A549 treated with Mapracorat at 1 μM for 4 hours (cell line): Measurements from ENCODE around the gene DHRS7. TPM values are rescaled to one million over a fixed set of nuclear protein-coding genes. Genes with fewer than 3 reads are reported as not detected.

Experiments used
- total RNA-seq: library from RNA; stranded (reverse); fragments of 200-300 nt; extraction: Qiagen RNA extraction; gene quantifications from 5 replicates; pipeline ENCODE4 v1.2.3, GENCODE V29; 2022

The DHRS7 gene, protein sequence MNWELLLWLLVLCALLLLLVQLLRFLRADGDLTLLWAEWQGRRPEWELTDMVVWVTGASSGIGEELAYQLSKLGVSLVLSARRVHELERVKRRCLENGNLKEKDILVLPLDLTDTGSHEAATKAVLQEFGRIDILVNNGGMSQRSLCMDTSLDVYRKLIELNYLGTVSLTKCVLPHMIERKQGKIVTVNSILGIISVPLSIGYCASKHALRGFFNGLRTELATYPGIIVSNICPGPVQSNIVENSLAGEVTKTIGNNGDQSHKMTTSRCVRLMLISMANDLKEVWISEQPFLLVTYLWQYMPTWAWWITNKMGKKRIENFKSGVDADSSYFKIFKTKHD
- total RNA-seq: 76.6 to 89.0 TPM (median 79.1 TPM) in 5 replicates

DNA sequence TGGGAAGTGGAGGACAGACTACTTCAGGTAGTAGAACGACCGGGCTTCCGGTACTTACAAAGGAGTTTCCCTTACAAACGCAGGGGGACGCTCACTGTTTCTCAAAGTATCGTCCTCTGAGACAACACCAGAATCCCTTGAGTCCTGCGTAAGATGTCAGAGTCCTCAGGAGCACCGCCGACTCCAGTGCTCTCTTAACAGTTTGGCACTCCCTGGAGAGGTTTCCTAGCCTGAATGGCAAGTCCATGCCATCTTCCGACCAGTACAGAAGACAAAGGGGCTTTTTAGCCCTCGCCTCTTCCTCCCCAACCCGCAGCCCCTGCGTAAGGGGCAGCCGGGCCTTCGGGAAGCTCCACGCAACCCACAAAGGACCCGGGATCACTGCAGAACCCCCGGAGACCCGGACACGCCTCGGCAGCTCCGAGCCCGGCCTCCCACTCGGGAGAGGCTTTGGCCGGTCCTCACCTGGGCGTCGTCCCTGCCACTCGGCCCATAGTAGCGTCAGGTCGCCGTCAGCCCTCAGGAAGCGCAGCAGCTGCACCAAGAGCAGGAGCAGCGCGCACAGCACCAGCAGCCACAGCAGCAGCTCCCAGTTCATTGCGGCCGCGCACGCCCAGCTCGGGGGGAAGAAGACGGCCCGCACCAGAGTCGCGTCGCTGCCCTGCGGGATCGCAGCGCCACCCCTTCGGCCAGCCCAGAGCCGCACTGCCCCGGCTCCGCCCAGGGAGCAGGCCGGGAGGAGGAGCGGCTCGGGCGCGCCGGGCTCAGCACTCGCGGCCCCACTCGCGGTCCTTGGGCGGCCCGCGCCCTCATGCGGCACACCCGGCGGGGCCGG, at the start of gene DHRS7:
Gene DHRS7 (minus strand): TSS at position 687 of the 835 bp plus-strand sequence. CDS start 89 bp downstream, at position 598.

Other genes with a start within 250 kb of the DHRS7 start
- not detected in 5 replicates for gene LRRC9, start 245.3 kb downstream of the DHRS7 start, total RNA-seq
- gene PCNX4, start 73.5 kb downstream of the DHRS7 start, total RNA-seq: 27.2 to 42.5 TPM (median 28.6 TPM) in 5 replicates
- 34.8 to 41.2 TPM (median 39.5 TPM) in 5 replicates for gene PPM1A, start 83.8 kb upstream of the DHRS7 start, total RNA-seq